ENCODE measurements around the gene KCNQ2. TPM values are rescaled to one million over a fixed set of nuclear protein-coding genes. Genes with fewer than 3 reads are reported as not detected.

Gene KCNQ2
- total RNA-seq, 1 experiment from 2014 or later: not detected

DNA sequence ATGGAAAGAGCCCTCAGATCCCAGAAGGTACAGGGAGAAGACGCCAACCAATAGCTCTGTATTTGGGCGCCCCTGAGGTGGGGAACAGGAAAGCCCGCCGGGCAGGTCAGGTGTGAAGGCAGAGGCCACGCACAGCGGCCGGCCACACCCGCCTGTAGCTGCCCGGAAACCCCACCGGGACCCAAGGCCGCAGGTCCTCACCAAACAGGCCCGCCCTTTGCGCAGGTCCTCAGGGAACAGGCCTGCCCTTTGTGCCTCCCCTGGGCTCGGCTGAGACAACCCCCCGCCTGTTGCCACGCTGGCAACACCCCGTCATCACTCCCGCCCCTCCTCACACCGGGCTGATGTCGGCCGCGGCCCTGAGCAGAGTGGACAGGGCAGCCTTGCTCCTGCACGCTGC, 66.4 kb downstream of the KCNQ2 start:
- POLR2A ChIA-PET: interaction anchor here (0.6 kb wide), 1 partner anchor 132 kb away, joined by 3 read pairs; no protein-coding TSS in a partner anchor

DNA sequence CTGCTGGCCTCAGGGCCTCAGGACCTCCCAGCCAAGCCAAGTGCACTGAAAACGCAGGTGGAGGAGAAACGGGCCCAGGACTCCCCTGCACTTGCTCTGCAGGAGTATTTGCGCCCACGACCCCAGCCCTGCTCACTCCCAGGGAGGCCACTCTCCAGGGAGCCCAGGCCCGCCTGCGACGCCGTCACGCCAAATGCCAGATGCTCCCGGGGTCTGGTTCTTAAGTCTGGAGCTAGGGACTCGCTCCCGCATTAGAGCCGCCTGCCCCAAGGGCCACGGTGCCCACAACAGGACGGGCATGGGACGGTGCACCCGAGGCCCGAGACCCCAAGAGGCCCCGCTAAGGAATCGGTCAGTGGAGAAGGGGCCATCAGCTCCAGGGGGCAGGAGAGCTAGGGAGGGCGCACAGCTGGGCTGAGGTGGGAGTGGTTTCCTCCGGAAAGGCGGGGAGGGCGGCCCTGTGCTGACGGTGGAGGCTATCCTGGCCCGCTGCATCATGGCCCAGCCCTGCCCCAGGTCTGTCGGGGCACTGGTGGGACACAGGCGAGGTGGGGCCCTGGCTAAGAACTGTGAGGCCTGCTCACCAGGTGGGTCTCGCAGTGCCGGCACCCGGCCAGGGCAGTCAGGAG, 67.2 kb downstream of the KCNQ2 start:
- Mint-ChIP-seq H3K4me1 (ENCODE audit: insufficient read depth, unreplicated experiment) (no peaks in the 10 kb centered on the region), H3K36me3 (ENCODE audit: insufficient read depth, unreplicated experiment) (no peaks in the 10 kb centered on the region), H3K27me3 (ENCODE audit: insufficient read depth, unreplicated experiment) (peaks cover 23% of the 10 kb centered on the region), H3K27ac (ENCODE audit: low read depth, unreplicated experiment) (no peak overlapping the region), H3K9me3 (ENCODE audit: unreplicated experiment) (no peaks in the 10 kb centered on the region), H3K4me3 (ENCODE audit: unreplicated experiment) (no peak overlapping the region)
- BruUV-seq (replicated peaks): no TSS peak
- ChIA-PET CTCF (interaction anchor here (1.2 kb wide), 2 partner anchors 23 to 100 kb away, joined by 3 to 4 read pairs; no protein-coding TSS in a partner anchor), POLR2A (interaction anchor here (0.6 kb wide), 1 partner anchor 132 kb away, joined by 3 read pairs; no protein-coding TSS in a partner anchor)
- intact Hi-C loops (cut with micrococcal nuclease): no loop called here
- TF ChIP-seq, protein P1, sequence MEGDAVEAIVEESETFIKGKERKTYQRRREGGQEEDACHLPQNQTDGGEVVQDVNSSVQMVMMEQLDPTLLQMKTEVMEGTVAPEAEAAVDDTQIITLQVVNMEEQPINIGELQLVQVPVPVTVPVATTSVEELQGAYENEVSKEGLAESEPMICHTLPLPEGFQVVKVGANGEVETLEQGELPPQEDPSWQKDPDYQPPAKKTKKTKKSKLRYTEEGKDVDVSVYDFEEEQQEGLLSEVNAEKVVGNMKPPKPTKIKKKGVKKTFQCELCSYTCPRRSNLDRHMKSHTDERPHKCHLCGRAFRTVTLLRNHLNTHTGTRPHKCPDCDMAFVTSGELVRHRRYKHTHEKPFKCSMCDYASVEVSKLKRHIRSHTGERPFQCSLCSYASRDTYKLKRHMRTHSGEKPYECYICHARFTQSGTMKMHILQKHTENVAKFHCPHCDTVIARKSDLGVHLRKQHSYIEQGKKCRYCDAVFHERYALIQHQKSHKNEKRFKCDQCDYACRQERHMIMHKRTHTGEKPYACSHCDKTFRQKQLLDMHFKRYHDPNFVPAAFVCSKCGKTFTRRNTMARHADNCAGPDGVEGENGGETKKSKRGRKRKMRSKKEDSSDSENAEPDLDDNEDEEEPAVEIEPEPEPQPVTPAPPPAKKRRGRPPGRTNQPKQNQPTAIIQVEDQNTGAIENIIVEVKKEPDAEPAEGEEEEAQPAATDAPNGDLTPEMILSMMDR (IDR thresholded peaks at IDR 0.05; ENCODE audit: unreplicated experiment): no peak
- no peak for DNase-seq (ENCODE audit: unreplicated experiment)

More for the DNA sequence above, 66.4 kb downstream of the KCNQ2 start:
- Mint-ChIP-seq H3K9me3 (ENCODE audit: unreplicated experiment) (no peaks in the 10 kb centered on the region), H3K27me3 (ENCODE audit: insufficient read depth, unreplicated experiment) (peaks cover 15% of the 10 kb centered on the region), H3K36me3 (ENCODE audit: insufficient read depth, unreplicated experiment) (no peaks in the 10 kb centered on the region), H3K27ac (ENCODE audit: low read depth, unreplicated experiment) (no peak overlapping the region), H3K4me1 (ENCODE audit: insufficient read depth, unreplicated experiment) (no peaks in the 10 kb centered on the region), H3K4me3 (ENCODE audit: unreplicated experiment) (no peak overlapping the region)
- TF ChIP-seq, protein P1 (IDR thresholded peaks at IDR 0.05; ENCODE audit: unreplicated experiment): no peak
- intact Hi-C loops (cut with micrococcal nuclease): no loop called here
- CTCF ChIA-PET: interaction anchor here (1.2 kb wide), 1 partner anchor 101 kb away, joined by 3 read pairs; no protein-coding TSS in a partner anchor
- no TSS peak for BruUV-seq (replicated peaks)
- no peak for DNase-seq (ENCODE audit: unreplicated experiment)

DNA sequence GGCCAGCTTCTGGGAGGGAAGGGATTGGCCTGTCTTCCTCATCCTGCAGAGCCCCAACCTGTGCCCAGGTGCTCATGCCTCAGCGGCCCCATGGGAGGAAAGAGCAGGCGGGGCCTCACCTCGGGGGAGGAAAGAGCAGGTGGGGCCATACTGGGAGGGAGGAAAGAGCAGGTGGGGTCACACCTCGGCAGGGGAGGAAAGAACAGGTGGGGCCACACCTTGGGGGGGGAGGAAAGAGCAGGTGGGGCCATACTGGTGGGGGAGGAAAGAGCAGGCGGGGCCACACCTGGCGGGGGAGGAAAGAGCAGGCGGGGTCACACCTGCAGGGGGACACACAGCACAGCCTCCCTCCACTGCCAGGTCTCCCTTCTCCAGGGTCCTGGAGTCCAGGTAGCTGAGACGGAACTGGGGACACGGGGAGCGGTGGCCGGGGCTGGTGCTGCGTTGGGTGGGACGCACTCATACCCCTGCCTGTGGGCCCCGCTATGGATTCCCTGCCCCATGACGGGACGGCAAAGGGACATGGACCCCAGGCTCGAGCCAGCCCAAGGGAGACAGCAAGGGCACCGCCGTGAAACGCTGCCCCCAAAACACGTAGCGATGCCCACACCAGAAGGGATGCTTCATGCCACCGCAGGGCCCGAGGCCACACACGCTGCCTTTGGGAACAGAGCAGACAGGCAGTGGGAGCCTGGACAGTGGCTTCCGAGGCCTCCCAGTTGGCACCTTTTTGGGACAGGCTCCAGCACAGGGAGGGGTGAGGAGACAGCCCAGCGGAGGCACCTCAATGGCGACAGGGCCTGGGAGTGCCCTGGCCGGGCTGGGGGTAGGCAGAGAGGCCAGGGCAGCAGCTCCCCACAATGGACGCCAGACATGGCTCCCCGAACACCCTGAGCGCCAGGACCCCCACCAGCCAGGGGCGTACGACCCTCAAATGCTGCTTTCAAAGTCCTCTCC, 68.0 kb downstream of the KCNQ2 start:
- POLR2A ChIA-PET: no interaction called here

More for the DNA sequence above, 68.0 kb downstream of the KCNQ2 start:
- H3K4me1 Mint-ChIP-seq (ENCODE audit: insufficient read depth, unreplicated experiment): no peaks in the 10 kb centered on the region
- H3K4me3 Mint-ChIP-seq (ENCODE audit: unreplicated experiment): no peak overlapping the region
- no peak for DNase-seq (ENCODE audit: unreplicated experiment)
- no TSS peak for BruUV-seq (replicated peaks)
- peaks cover 31% of the 10 kb centered on the region for H3K27me3 Mint-ChIP-seq (ENCODE audit: insufficient read depth, unreplicated experiment)
- H3K9me3 Mint-ChIP-seq (ENCODE audit: unreplicated experiment): no peaks in the 10 kb centered on the region
- no peak overlapping the region for H3K27ac Mint-ChIP-seq (ENCODE audit: low read depth, unreplicated experiment)
- CTCF ChIA-PET: interaction anchor here (0.6 to 1.2 kb wide), 2 partner anchors 22 to 166 kb away, joined by 3 to 4 read pairs; no protein-coding TSS in a partner anchor
- TF ChIP-seq, protein P1 (IDR thresholded peaks at IDR 0.05; ENCODE audit: unreplicated experiment): no peak
- no peaks in the 10 kb centered on the region for H3K36me3 Mint-ChIP-seq (ENCODE audit: insufficient read depth, unreplicated experiment)
- intact Hi-C loops (cut with micrococcal nuclease): no loop called here
